Measurements from ENCODE around the gene DCBLD1. TPM values are rescaled to one million over a fixed set of nuclear protein-coding genes. Genes with fewer than 3 reads are reported as not detected.

DCBLD1 gene
- total and polyA plus RNA-seq, 2 of the 13 experiments (the other 11 are each of a cell fraction or from before 2014, with no cell fraction given): 23.2 to 41.5 TPM

DNA sequence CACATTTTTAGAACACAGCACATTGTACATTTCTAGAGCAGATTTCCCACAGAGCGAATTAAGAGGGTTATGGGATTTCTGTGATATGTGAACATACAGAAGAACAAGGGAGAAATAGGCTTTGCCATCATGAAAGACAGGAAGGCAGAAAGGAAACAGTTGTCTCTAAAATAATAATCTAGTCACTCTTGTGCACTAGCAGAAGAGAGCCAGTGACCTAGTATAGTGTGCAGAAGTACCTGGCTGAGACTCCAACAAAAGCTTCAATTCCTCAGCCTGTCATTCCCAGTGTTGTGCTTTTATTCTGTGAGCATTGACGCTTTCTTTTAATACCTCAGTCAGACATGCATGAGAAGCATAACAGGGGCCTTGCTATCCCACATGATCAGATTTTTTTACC, 17.8 kb upstream of the DCBLD1 start:
- no peaks in the 10 kb centered on the region for H3K36me3 ChIP-seq (replicated peaks in 1 of 2; ENCODE audit: control insufficient read depth in 1 of 2, insufficient read depth in 2 of 2, low read length in 2 of 2)
- intact Hi-C loops (cut with micrococcal nuclease; ENCODE audit: unreplicated experiment): no loop called here
- no peak overlapping the region for H3K4me2 ChIP-seq (ENCODE audit: low read depth, low read length)
- POLR2A ChIA-PET: no interaction called here
- no peak overlapping the region for H3K4me3 ChIP-seq (replicated peaks in 1 of 3; ENCODE audit: insufficient read depth in 1 of 3, low read depth in 2 of 3, low read length in 3 of 3)
- no peak overlapping the region for H3K9ac ChIP-seq (ENCODE audit: insufficient read depth, low read depth, low read length)
- TF ChIP-seq ZNF546 (CRISPR knock-in tag; conservative IDR thresholded peaks at IDR 0.05) (no peak), MED1 (CRISPR knock-in tag; IDR thresholded peaks at IDR 0.05) (no peak), TBP (CRISPR knock-in tag; IDR thresholded peaks at IDR 0.05) (no peak), RORA (CRISPR knock-in tag; IDR thresholded peaks at IDR 0.05) (no peak), ZNF550 (CRISPR knock-in tag; IDR thresholded peaks at IDR 0.05; ENCODE audit: borderline replicate concordance) (no peak), MAFG (CRISPR knock-in tag; IDR thresholded peaks at IDR 0.05) (no peak), SSRP1 (CRISPR knock-in tag; IDR thresholded peaks at IDR 0.05) (no peak)
- TF ChIP-seq, protein P1, sequence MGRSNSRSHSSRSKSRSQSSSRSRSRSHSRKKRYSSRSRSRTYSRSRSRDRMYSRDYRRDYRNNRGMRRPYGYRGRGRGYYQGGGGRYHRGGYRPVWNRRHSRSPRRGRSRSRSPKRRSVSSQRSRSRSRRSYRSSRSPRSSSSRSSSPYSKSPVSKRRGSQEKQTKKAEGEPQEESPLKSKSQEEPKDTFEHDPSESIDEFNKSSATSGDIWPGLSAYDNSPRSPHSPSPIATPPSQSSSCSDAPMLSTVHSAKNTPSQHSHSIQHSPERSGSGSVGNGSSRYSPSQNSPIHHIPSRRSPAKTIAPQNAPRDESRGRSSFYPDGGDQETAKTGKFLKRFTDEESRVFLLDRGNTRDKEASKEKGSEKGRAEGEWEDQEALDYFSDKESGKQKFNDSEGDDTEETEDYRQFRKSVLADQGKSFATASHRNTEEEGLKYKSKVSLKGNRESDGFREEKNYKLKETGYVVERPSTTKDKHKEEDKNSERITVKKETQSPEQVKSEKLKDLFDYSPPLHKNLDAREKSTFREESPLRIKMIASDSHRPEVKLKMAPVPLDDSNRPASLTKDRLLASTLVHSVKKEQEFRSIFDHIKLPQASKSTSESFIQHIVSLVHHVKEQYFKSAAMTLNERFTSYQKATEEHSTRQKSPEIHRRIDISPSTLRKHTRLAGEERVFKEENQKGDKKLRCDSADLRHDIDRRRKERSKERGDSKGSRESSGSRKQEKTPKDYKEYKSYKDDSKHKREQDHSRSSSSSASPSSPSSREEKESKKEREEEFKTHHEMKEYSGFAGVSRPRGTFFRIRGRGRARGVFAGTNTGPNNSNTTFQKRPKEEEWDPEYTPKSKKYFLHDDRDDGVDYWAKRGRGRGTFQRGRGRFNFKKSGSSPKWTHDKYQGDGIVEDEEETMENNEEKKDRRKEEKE (IDR thresholded peaks at IDR 0.05): no peak
- TF ChIP-seq, protein P2, sequence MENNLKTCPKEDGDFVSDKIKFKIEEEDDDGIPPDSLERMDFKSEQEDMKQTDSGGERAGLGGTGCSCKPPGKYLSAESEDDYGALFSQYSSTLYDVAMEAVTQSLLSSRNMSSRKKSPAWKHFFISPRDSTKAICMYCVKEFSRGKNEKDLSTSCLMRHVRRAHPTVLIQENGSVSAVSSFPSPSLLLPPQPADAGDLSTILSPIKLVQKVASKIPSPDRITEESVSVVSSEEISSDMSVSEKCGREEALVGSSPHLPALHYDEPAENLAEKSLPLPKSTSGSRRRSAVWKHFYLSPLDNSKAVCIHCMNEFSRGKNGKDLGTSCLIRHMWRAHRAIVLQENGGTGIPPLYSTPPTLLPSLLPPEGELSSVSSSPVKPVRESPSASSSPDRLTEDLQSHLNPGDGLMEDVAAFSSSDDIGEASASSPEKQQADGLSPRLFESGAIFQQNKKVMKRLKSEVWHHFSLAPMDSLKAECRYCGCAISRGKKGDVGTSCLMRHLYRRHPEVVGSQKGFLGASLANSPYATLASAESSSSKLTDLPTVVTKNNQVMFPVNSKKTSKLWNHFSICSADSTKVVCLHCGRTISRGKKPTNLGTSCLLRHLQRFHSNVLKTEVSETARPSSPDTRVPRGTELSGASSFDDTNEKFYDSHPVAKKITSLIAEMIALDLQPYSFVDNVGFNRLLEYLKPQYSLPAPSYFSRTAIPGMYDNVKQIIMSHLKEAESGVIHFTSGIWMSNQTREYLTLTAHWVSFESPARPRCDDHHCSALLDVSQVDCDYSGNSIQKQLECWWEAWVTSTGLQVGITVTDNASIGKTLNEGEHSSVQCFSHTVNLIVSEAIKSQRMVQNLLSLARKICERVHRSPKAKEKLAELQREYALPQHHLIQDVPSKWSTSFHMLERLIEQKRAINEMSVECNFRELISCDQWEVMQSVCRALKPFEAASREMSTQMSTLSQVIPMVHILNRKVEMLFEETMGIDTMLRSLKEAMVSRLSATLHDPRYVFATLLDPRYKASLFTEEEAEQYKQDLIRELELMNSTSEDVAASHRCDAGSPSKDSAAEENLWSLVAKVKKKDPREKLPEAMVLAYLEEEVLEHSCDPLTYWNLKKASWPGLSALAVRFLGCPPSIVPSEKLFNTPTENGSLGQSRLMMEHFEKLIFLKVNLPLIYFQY (CRISPR knock-in tag; IDR thresholded peaks at IDR 0.05; ENCODE audit: borderline replicate concordance): no peak
- TF ChIP-seq, protein P3, sequence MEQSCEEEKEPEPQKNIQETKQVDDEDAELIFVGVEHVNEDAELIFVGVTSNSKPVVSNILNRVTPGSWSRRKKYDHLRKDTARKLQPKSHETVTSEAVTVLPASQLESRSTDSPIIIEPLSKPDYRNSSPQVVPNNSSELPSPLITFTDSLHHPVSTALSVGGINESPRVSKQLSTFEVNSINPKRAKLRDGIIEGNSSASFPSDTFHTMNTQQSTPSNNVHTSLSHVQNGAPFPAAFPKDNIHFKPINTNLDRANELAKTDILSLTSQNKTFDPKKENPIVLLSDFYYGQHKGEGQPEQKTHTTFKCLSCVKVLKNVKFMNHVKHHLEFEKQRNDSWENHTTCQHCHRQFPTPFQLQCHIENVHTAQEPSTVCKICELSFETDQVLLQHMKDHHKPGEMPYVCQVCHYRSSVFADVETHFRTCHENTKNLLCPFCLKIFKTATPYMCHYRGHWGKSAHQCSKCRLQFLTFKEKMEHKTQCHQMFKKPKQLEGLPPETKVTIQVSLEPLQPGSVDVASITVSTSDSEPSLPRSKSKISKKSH (CRISPR knock-in tag; IDR thresholded peaks at IDR 0.05; ENCODE audit: borderline replicate concordance): no peak
- TF ChIP-seq, protein P4, sequence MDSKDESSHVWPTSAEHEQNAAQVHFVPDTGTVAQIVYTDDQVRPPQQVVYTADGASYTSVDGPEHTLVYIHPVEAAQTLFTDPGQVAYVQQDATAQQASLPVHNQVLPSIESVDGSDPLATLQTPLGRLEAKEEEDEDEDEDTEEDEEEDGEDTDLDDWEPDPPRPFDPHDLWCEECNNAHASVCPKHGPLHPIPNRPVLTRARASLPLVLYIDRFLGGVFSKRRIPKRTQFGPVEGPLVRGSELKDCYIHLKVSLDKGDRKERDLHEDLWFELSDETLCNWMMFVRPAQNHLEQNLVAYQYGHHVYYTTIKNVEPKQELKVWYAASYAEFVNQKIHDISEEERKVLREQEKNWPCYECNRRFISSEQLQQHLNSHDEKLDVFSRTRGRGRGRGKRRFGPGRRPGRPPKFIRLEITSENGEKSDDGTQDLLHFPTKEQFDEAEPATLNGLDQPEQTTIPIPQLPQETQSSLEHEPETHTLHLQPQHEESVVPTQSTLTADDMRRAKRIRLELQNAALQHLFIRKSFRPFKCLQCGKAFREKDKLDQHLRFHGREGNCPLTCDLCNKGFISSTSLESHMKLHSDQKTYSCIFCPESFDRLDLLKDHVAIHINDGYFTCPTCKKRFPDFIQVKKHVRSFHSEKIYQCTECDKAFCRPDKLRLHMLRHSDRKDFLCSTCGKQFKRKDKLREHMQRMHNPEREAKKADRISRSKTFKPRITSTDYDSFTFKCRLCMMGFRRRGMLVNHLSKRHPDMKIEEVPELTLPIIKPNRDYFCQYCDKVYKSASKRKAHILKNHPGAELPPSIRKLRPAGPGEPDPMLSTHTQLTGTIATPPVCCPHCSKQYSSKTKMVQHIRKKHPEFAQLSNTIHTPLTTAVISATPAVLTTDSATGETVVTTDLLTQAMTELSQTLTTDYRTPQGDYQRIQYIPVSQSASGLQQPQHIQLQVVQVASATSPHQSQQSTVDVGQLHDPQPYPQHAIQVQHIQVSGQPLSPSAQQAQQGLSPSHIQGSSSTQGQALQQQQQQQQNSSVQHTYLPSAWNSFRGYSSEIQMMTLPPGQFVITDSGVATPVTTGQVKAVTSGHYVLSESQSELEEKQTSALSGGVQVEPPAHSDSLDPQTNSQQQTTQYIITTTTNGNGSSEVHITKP (CRISPR knock-in tag; IDR thresholded peaks at IDR 0.05; ENCODE audit: low read depth): no peak
- ATAC-seq (no peak), FAIRE-seq (no peak), DNase-seq (ENCODE audit: low spot score) (no peak)
- no peak overlapping the region for H3K27ac ChIP-seq (ENCODE audit: extremely low read length, insufficient read depth, low read length)
- BruUV-seq (replicated peaks): no TSS peak
- in situ Hi-C loops (cut with HindIII; ENCODE audit: extremely low pct_ligation_motif_present, low pct_unique_long_range_greater_than_20kb): no loop called here
- H4K20me1 ChIP-seq (ENCODE audit: insufficient read depth, low read length): no peaks in the 10 kb centered on the region
- 34% methylated on average over 2 of the region's 2 CpGs for WGBS (ENCODE audit: low lambda C conversion rate)
- CTCF ChIA-PET (ENCODE audit: low intra/inter-chr PET ratio, low total read pairs): no interaction called here
- no peak overlapping the region for H2AFZ ChIP-seq (ENCODE audit: low read length)
- H3K4me1 ChIP-seq (ENCODE audit: insufficient read depth, low read length): no peaks in the 10 kb centered on the region
- no peaks in the 10 kb centered on the region for H3K9me3 ChIP-seq (ENCODE audit: low read length)
- no peaks in the 10 kb centered on the region for H3K79me2 ChIP-seq (ENCODE audit: insufficient read depth, low read length)
- peaks cover 0 to 26% of the 10 kb centered on the region in 2 experiments; a peak in 1 of 5 replicates for H3K27me3 ChIP-seq (ENCODE audit: control insufficient read depth in 1 of 2, insufficient read depth in 2 of 2, low read length in 2 of 2)
